HepG2 (cell line): ENCODE results near the gene UCP2. TPM values are rescaled to one million over a fixed set of nuclear protein-coding genes. Genes with fewer than 3 reads are reported as not detected.

Experiments
- ASH2L ChIP-seq: fragments of 300-600, 200-600 bp; sonication (generic); IDR thresholded peaks from 2 replicates; pipeline ENCODE4 v1.7.0; 2017; ENCODE audit warnings: low read depth, mild to moderate bottlenecking, moderate library complexity, mixed read lengths, low read length; ENCODE audit not compliant: insufficient read length
- ATF1 ChIP-seq: IDR thresholded peaks from 2 replicates; pipeline ENCODE4 v1.6.1; 2016; ENCODE audit warnings: mild to moderate bottlenecking, control low read depth
- CREM ChIP-seq, 2 experiments: sonication (generic) in 1 of 2; formaldehyde crosslinking in 1 of 2; IDR thresholded peaks; 2 replicates each; pipeline versions ENCODE4 v1.4.0 to v1.6.1; 2016 to 2020; ENCODE audit warnings: antibody characterized with exemption in 1 of 2, mild to moderate bottlenecking in 1 of 2, missing genetic modification reagents in 1 of 2
- GATAD2A ChIP-seq: IDR thresholded peaks from 2 replicates; pipeline ENCODE4 v1.6.1; 2016
- HHEX ChIP-seq: IDR thresholded peaks from 2 replicates; pipeline ENCODE4 v1.6.1; 2016; ENCODE audit warnings: control low read depth
- ISX ChIP-seq: sonication (generic); formaldehyde crosslinking; conservative IDR thresholded peaks from 2 replicates; pipeline ENCODE4 v1.5.0; 2020; ENCODE audit warnings: missing genetic modification reagents
- KDM6A ChIP-seq: IDR thresholded peaks from 2 replicates; pipeline ENCODE4 v1.6.1; 2016; ENCODE audit warnings: low read depth
- MIER3 ChIP-seq: IDR thresholded peaks from 2 replicates; pipeline ENCODE4 v1.6.1; 2016; ENCODE audit warnings: missing compliant biosample characterization, borderline replicate concordance
- ZNF10 ChIP-seq: sonication (generic); formaldehyde crosslinking; IDR thresholded peaks from 2 replicates; pipeline ENCODE4 v1.4.0; 2020; ENCODE audit warnings: mild to moderate bottlenecking, low read depth, missing genetic modification reagents, borderline replicate concordance
- ZNF121 ChIP-seq: sonication (generic); formaldehyde crosslinking; IDR thresholded peaks from 2 replicates; pipeline ENCODE4 v1.5.0; 2020; ENCODE audit warnings: mild to moderate bottlenecking, missing genetic modification reagents
- ZNF138 ChIP-seq: sonication (generic); formaldehyde crosslinking; IDR thresholded peaks from 2 replicates; pipeline ENCODE4 v1.5.0; 2020; ENCODE audit warnings: mild to moderate bottlenecking, low read depth, missing genetic modification reagents
- ZNF441 ChIP-seq: sonication (generic); formaldehyde crosslinking; IDR thresholded peaks from 2 replicates; pipeline ENCODE4 v1.7.0; 2021; ENCODE audit warnings: missing genetic modification reagents, borderline replicate concordance
- ZNF670 ChIP-seq: sonication (generic); formaldehyde crosslinking; IDR thresholded peaks from 2 replicates; pipeline ENCODE4 v1.8.0; 2022; ENCODE audit warnings: mild to moderate bottlenecking, missing genetic modification reagents, borderline replicate concordance
- ZNF709 ChIP-seq: sonication (generic); formaldehyde crosslinking; IDR thresholded peaks from 2 replicates; pipeline ENCODE4 v1.5.0; 2020; ENCODE audit warnings: mild to moderate bottlenecking, missing genetic modification reagents
- ZNF746 ChIP-seq: sonication (generic); formaldehyde crosslinking; IDR thresholded peaks from 2 replicates; pipeline ENCODE4 v1.8.0; 2022; ENCODE audit warnings: mild to moderate bottlenecking, missing genetic modification reagents
- ZSCAN30 ChIP-seq: sonication (generic); formaldehyde crosslinking; IDR thresholded peaks from 2 replicates; pipeline ENCODE4 v1.5.0; 2020; ENCODE audit warnings: mild to moderate bottlenecking, missing genetic modification reagents
- polyA plus RNA-seq, 8 experiments: library from polyadenylated mRNA; depleted of rRNA in 3 of 8; stranded (reverse) in 7 of 8; unstranded in 1 of 8; fragments of >200 nt; fragmentation: Illumina TruSeq in 4 of 8; extraction: Trizol in 4 of 8; gene quantifications; 2 replicates each; pipeline versions ENCODE4 v1.2.1 to v1.2.3, GENCODE V29; 2011 to 2016; ENCODE audit warnings: low read depth in 4 of 8, missing spikeins in 1 of 8, mixed read lengths in 1 of 8; ENCODE audit not compliant: insufficient read depth in 1 of 8
- total RNA-seq, 5 experiments: library from RNA; depleted of rRNA; stranded (reverse); fragments of >200 nt; fragmentation: Illumina TruSeq; extraction: Trizol; gene quantifications; 2 replicates each; pipeline ENCODE4 v1.2.3, GENCODE V29; 2016; ENCODE audit warnings: low read depth in 1 of 5
- TF ChIP-seq, protein P1 (sequence below): sonication (generic); IDR thresholded peaks from 2 replicates; pipeline ENCODE4 v1.6.1; 2016; ENCODE audit warnings: low read depth, borderline replicate concordance
- TF ChIP-seq, protein P2 (sequence below): sonication (generic); formaldehyde crosslinking; IDR thresholded peaks from 2 replicates; pipeline ENCODE4 v1.9.0; 2021; ENCODE audit warnings: missing genetic modification reagents, borderline replicate concordance
- TF ChIP-seq, protein P3 (sequence below): sonication (generic); formaldehyde crosslinking; IDR thresholded peaks from 2 replicates; pipeline ENCODE4 v1.8.0; 2022; ENCODE audit warnings: missing genetic modification reagents, mild to moderate bottlenecking, moderate library complexity, borderline replicate concordance
- TF ChIP-seq, protein P4 (sequence below): sonication (generic); formaldehyde crosslinking; IDR thresholded peaks from 2 replicates; pipeline ENCODE4 v1.4.0; 2020; ENCODE audit warnings: missing genetic modification reagents
- TF ChIP-seq, protein P5 (sequence below): sonication (generic); formaldehyde crosslinking; IDR thresholded peaks from 2 replicates; pipeline ENCODE4 v1.8.1; 2023; ENCODE audit warnings: mild to moderate bottlenecking, missing genetic modification reagents

Gene UCP2
- total and polyA plus RNA-seq, 2 of the 13 experiments (the other 11 are each of a cell fraction or from before 2014, with no cell fraction given) = 2.7 to 3.2 TPM

DNA sequence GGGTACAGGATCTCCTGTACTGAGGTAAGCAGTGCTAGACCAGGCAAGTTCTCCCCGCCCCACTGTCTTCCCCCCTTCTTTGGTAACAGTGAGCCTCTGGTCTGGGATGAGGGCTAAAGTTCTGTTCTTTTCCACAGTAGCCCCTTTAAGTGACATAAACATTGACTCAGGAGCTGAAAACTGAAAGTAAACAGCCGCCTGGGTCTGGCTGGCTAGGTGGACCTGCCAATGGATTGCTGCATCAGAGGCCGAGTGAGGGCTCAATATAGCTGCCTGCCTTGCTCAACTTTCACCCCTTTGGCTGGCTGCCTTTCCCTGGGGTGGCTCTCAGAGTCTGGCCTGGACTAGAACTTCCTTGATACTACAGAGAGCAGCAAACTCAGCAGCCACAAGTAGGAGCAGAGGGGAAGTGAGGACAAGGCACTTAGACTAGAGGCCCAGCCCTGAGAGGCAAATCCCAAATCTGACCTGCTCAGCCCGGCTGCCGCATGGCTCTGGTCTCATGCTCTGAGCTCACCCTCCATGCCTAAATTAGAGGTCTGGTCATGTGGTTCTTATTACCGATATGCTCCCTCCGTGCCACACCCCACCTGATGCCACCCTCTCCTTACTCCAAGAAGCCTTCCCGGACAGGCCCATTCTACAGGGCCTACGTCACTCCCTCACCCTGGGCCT, 35.8 kb upstream of the UCP2 start (continued):
- TF ChIP-seq ATF1 (CRISPR knock-in tag) (no peak), KDM6A (peak; percentile 63), ZNF10 (CRISPR knock-in tag) (no peak), ZNF746 (CRISPR knock-in tag) (0 out of 2 replicates have a peak, but pooled peaks have one; percentile 63), ISX (CRISPR knock-in tag) (no peak), GATAD2A (CRISPR knock-in tag) (peak; percentile 67), ZNF709 (CRISPR knock-in tag) (0 out of 2 replicates have a peak, but pooled peaks have one; percentile 52), HHEX (CRISPR knock-in tag) (no peak), ZNF441 (CRISPR knock-in tag) (peak; percentile 47; the same call in 1 of the 2 replicates), MIER3 (CRISPR knock-in tag) (peak; percentile 54; the same call in 1 of the 2 replicates), CREM (IDR thresholded peaks at IDR 0.05) (peak; percentile 45), CREM (CRISPR knock-in tag; IDR thresholded peaks at IDR 0.05) (no peak), ZSCAN30 (CRISPR knock-in tag) (no peak), ZNF670 (CRISPR knock-in tag) (peak; percentile 82; the same call in 1 of the 2 replicates), ZNF138 (CRISPR knock-in tag) (no peak), ZNF121 (CRISPR knock-in tag) (peak; percentile 20; the same call in 1 of the 2 replicates), ASH2L (peak; percentile 42)
- TF ChIP-seq, protein P1, sequence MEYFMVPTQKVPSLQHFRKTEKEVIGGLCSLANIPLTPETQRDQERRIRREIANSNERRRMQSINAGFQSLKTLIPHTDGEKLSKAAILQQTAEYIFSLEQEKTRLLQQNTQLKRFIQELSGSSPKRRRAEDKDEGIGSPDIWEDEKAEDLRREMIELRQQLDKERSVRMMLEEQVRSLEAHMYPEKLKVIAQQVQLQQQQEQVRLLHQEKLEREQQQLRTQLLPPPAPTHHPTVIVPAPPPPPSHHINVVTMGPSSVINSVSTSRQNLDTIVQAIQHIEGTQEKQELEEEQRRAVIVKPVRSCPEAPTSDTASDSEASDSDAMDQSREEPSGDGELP = peak; percentile 41; the same call in 1 of the 2 replicates
- TF ChIP-seq, protein P2, sequence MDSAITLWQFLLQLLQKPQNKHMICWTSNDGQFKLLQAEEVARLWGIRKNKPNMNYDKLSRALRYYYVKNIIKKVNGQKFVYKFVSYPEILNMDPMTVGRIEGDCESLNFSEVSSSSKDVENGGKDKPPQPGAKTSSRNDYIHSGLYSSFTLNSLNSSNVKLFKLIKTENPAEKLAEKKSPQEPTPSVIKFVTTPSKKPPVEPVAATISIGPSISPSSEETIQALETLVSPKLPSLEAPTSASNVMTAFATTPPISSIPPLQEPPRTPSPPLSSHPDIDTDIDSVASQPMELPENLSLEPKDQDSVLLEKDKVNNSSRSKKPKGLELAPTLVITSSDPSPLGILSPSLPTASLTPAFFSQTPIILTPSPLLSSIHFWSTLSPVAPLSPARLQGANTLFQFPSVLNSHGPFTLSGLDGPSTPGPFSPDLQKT (CRISPR knock-in tag) = no peak
- TF ChIP-seq, protein P3, sequence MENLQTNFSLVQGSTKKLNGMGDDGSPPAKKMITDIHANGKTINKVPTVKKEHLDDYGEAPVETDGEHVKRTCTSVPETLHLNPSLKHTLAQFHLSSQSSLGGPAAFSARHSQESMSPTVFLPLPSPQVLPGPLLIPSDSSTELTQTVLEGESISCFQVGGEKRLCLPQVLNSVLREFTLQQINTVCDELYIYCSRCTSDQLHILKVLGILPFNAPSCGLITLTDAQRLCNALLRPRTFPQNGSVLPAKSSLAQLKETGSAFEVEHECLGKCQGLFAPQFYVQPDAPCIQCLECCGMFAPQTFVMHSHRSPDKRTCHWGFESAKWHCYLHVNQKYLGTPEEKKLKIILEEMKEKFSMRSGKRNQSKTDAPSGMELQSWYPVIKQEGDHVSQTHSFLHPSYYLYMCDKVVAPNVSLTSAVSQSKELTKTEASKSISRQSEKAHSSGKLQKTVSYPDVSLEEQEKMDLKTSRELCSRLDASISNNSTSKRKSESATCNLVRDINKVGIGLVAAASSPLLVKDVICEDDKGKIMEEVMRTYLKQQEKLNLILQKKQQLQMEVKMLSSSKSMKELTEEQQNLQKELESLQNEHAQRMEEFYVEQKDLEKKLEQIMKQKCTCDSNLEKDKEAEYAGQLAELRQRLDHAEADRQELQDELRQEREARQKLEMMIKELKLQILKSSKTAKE (CRISPR knock-in tag) = peak; percentile 68
- TF ChIP-seq, protein P4, sequence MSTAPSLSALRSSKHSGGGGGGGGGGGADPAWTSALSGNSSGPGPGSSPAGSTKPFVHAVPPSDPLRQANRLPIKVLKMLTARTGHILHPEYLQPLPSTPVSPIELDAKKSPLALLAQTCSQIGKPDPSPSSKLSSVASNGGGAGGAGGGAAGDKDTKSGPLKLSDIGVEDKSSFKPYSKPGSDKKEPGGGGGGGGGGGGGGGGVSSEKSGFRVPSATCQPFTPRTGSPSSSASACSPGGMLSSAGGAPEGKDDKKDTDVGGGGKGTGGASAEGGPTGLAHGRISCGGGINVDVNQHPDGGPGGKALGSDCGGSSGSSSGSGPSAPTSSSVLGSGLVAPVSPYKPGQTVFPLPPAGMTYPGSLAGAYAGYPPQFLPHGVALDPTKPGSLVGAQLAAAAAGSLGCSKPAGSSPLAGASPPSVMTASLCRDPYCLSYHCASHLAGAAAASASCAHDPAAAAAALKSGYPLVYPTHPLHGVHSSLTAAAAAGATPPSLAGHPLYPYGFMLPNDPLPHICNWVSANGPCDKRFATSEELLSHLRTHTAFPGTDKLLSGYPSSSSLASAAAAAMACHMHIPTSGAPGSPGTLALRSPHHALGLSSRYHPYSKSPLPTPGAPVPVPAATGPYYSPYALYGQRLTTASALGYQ (CRISPR knock-in tag) = peak; percentile 65; the same call in 1 of the 2 replicates
- TF ChIP-seq, protein P5, sequence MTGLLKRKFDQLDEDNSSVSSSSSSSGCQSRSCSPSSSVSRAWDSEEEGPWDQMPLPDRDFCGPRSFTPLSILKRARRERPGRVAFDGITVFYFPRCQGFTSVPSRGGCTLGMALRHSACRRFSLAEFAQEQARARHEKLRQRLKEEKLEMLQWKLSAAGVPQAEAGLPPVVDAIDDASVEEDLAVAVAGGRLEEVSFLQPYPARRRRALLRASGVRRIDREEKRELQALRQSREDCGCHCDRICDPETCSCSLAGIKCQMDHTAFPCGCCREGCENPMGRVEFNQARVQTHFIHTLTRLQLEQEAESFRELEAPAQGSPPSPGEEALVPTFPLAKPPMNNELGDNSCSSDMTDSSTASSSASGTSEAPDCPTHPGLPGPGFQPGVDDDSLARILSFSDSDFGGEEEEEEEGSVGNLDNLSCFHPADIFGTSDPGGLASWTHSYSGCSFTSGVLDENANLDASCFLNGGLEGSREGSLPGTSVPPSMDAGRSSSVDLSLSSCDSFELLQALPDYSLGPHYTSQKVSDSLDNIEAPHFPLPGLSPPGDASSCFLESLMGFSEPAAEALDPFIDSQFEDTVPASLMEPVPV (CRISPR knock-in tag) = no peak
